Measurements from ENCODE around the gene ACKR2.

DNA sequence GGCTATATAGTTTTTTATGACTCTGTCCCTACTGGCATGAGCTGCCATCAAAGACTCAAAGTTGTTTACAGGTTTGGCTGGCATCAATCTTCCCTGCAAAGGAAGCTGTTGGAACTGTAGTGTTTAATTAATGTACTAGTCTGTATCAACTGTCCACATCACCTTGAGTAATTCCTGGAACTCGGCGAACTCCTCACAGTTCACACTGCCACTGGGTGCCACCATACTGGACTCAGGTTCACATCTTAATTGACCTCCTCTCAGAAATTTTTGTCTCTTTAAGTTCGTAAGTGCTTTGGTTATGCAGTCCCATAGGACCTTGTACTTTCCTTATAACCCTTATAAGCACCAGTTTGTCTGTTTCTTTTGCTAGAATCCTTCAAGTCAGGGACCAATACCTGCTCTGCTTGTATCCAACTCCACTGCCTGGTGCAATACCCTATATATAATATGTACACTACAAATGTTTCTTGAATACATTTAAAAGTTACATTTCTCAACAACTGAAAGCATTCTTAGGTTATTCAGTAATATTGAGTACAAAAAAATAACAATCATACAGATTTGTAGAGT is 8.1 kb upstream of the ACKR2 start:
- TF ChIP-seq POLR2A (IDR thresholded peaks at IDR 0.05; ENCODE audit: low read length) (no peak), GATA1 (IDR thresholded peaks at IDR 0.05; ENCODE audit: low read depth, low read length) (no peak)

All from erythroblast (primary cell).